GM19099 (cell line): ENCODE measurements around the gene SLFN13.
A peak's percentile ranks its signal among the peaks of the same experiment; 100 is the strongest.

ENCODE experiments used
- POLR2A ChIP-seq: IDR thresholded peaks from 3 replicates; pipeline ENCODE4 v1.6.1; 2011; ENCODE audit warnings: low read depth; ENCODE audit not compliant: insufficient read length; ENCODE audit errors: extremely low read depth

The SLFN13 gene

GRCh38 chr17:35453171-35453570 lies 4.6 kb upstream of the SLFN13 start:
- no peak for TF ChIP-seq POLR2A

GRCh38 chr17:35449371-35449931 lies 885 bp upstream of the SLFN13 start:
- TF ChIP-seq POLR2A: peak; percentile 36

GRCh38 chr17:35448899-35449227 lies 297 bp upstream of the SLFN13 start:
- peak; percentile 16 for TF ChIP-seq POLR2A

GRCh38 chr17:35447499-35447898 lies 1.1 kb downstream of the SLFN13 start:
- TF ChIP-seq POLR2A: no peak

GRCh38 chr17:35438433-35438832 lies 10.1 kb downstream of the SLFN13 start:
- no peak for TF ChIP-seq POLR2A

GRCh38 chr17:35433075-35433894 lies 15.3 kb downstream of the SLFN13 start:
- peak; percentile 21 for TF ChIP-seq POLR2A

- peak; percentile 55 for TF ChIP-seq POLR2A
These were observed 16.1 kb downstream of the SLFN13 start, which contains the start of gene SLFN12 for GRCh38 chr17:35432176-35433074. TSS of gene SLFN12 (minus strand) at chr17:35432500. CDS start at chr17:35423028, 9,472 bp downstream.

- TF ChIP-seq POLR2A: no peak
These were observed 18.9 kb downstream of the SLFN13 start for GRCh38 chr17:35429702-35430101.

- TF ChIP-seq POLR2A: no peak
These were observed 20.3 kb downstream of the SLFN13 start for GRCh38 chr17:35428229-35428628.

- TF ChIP-seq POLR2A: no peak
These were observed 24.8 kb downstream of the SLFN13 start for GRCh38 chr17:35423761-35424160.

GRCh38 chr17:35416659-35417058 lies 31.9 kb downstream of the SLFN13 start:
- TF ChIP-seq POLR2A: no peak

- TF ChIP-seq POLR2A: no peak
These were observed 34.3 kb downstream of the SLFN13 start for GRCh38 chr17:35414247-35414646.

GRCh38 chr17:35407531-35407930 lies 41.0 kb downstream of the SLFN13 start:
- TF ChIP-seq POLR2A: no peak

GRCh38 chr17:35406568-35406967 lies 42.0 kb downstream of the SLFN13 start:
- no peak for TF ChIP-seq POLR2A

- TF ChIP-seq POLR2A: no peak
These were observed 44.2 kb downstream of the SLFN13 start for GRCh38 chr17:35404360-35404759.
